Glomerular endothelial cell (primary cell): ENCODE data around the gene SFXN3. TPM values are rescaled to one million over a fixed set of nuclear protein-coding genes. Genes with fewer than 3 reads are reported as not detected.
"Not testable (repeated sequence)": the region's sequence is repeated elsewhere in the genome, so short reads cannot be mapped to it uniquely, and the experiment has no call there.

Experiments
- DNase-seq: peaks from one replicate; pipeline ENCODE4 v3.0.0-alpha.2; 2011; ENCODE audit warnings: low read depth, low spot score; ENCODE audit errors: extremely low read depth
- total RNA-seq: library from RNA; depleted of rRNA; stranded (reverse); fragments of >200 nt; gene quantifications from 2 replicates; pipeline ENCODE4 v1.2.3, GENCODE V29; 2015

SFXN3 gene
- total RNA-seq, 1 donor from 2014 or later = 151 TPM

DNA sequence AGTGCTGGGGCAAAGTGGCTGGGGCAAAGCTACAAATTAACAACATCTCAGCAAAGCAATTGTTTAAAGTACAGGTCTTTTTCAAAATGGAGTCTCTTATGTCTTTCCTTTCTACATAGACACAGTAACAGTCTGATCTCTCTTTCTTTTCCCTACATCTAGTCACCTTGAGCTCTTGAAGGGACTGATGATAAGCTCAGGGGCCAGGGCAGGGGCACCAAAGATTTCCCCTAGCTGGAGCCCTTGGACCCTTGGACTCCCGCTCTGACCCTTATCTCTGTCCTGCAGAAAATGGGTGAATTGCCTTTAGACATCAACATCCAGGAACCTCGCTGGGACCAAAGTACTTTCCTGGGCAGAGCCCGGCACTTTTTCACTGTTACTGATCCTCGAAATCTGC is 3.4 kb downstream of the SFXN3 start:
- not testable (repeated sequence) for DNase-seq

DNA sequence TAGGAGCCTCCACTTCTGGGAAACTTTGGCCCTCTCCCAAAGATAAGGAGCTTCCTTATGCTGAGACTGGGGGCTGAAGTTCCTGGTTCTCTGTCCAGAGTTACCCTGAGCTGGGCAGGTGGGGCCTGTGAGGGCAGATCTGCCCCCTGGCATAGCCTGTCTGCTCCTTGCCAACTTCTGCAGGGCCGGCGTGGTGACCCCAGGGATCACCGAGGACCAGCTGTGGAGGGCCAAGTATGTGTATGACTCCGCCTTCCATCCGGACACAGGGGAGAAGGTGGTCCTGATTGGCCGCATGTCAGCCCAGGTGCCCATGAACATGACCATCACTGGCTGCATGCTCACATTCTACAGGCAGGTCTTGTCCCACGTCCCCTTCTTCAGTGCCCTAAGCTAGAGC is 4.3 kb downstream of the SFXN3 start:
- DNase-seq = no peak

DNA sequence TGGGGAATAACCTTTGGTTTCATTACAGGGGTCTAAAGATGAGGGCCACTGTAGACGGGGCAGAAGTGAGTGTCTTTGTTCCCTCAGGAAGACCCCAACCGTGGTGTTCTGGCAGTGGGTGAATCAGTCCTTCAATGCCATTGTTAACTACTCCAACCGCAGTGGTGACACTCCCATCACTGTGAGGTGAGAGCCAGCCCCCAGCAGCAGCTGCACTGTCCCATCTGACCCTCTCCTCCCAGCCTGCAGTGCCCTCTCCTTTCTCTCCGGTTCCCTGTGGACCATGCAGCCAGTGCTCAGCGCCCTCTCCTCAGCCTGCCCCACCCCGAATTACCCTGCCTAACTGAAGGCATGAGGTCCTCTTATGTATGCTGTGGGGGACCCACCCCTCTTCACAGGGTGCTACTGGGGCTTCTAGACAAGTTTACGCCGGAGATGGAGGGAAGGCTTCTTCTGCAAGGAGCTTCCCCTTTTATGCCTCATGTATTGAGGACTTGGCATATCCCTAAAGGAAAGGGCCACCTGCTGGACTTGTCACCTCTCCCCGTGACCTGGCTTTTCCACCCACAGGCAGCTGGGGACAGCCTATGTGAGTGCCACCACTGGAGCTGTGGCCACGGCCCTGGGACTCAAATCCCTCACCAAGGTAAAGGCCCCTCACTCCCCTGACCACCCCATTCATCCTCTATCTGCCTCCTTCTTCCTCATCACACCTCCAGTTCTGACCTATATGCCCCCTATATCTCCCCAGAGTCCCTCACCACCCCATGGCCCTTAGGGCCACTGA is 5.1 kb downstream of the SFXN3 start:
- no peak for DNase-seq

DNA sequence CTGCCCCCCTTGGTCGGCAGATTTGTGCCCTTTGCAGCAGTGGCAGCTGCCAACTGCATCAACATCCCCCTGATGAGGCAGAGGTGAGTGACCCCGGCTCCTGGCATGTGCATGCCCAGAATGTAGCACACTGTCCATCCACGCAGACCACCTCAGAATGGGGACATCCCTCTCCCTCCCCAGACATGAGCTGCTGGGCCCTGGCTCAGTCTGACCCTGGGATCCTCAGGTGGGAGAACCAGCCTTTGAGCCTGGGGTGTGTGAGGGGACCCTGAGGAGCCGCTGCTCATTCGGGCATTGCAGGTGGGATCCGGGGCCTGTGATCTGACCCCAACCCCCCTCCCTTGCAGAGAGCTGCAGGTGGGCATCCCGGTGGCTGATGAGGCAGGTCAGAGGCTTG is 5.7 kb downstream of the SFXN3 start:
- no peak for DNase-seq

DNA sequence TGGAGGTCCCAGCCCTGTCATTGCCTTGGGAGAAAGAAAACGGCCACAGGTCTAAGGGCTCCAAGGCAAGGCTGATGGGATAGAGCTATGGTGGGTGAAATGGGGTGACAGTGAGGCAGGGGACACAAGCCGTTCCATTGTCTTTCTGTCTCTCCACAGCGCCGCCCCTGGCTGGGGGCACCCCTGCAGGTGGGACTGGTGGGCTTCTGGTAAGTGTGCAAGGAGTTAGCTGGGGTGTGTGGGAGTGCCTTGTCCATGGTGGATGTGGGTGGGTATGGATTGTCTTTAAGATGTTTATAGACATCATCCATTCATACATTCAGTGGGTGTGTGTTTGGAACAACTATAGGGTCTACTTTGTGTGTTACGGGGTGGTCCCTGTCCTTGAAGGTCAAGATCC is 7.5 kb downstream of the SFXN3 start:
- no peak for DNase-seq

DNA sequence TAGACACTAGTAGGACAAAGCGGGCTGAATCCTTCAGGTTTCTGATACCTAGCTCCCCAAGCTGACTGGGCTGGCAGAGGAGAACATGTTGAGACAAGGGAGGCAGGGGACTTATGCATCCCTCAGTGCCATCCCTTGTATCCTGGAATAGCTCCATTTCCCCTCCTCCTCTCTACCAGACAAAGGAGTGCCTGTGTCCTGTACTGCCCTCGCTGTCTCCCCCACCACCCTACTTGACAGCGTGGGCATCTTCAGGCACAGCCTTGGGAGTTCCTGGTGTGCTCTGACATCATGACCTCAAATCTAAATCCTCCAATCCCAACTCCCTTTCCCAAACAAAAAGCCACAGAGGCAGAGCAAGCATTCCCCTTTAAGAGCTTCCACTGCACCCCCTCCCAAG is 9.0 kb downstream of the SFXN3 start:
- no peak for DNase-seq

DNA sequence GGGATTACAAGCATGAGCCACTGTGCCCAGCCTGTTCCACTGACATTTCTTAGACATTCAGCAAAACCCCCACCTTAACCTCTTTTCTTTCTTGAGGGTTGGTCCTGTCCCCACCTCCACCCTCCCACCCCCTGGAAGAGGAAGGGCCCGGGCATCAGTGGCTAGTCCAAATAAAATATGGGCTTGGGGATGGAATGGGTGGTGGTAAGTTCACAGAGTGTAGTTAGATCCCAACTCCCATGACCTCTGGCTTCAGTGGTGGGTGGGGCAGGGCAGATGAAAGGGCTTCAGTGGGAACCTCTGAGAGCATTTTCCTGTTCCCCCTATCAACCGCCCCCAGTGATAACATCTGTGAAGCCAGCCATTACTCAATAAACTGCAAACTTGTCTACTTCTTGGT is 9.8 kb downstream of the SFXN3 start:
- no peak for DNase-seq

DNA sequence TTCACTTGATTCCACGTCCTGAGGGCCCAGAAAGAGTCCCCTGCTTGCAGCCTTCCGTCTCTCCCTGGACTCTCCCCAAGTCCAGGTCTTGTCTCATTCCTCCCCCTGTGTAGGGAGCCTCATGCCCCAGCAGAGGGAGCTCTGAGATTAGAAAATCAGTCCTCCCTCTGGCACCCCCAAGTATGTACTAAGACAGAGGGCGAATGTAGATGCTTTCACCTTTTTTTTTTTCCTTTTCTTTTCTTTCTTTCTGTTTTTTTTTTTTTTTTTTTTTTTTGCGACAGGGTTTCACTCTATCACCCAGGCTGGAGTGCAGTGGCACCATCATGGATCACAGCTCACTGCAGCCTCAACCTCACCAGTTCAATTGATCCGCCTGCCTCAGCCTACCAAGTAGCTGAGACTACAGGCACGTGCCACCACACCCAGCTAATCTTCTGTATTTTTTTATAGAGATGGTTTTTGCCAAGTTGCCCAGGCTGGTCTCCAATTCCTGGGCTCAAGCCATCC is 10.3 kb downstream of the SFXN3 start:
- no peak for DNase-seq

DNA sequence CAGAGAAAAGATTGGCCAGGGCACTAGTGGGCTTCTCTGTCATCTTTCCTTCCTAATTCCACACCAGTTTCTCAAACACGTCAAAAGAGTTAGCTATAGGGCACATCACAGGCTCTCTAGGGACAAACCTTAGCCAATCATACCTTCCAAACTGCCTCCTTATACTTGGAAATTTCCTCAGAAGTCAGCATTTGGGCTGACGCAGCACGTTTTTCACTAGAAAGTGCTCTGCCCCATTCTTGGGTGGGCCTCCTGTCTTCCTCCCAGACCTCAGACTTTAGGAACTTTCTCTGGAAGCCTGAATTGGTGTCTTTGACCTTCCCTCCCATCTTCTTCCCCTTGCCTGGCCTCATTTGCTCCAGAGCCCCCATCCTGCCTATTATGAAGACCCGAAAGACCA is 11.1 kb downstream of the SFXN3 start:
- DNase-seq = no peak

DNA sequence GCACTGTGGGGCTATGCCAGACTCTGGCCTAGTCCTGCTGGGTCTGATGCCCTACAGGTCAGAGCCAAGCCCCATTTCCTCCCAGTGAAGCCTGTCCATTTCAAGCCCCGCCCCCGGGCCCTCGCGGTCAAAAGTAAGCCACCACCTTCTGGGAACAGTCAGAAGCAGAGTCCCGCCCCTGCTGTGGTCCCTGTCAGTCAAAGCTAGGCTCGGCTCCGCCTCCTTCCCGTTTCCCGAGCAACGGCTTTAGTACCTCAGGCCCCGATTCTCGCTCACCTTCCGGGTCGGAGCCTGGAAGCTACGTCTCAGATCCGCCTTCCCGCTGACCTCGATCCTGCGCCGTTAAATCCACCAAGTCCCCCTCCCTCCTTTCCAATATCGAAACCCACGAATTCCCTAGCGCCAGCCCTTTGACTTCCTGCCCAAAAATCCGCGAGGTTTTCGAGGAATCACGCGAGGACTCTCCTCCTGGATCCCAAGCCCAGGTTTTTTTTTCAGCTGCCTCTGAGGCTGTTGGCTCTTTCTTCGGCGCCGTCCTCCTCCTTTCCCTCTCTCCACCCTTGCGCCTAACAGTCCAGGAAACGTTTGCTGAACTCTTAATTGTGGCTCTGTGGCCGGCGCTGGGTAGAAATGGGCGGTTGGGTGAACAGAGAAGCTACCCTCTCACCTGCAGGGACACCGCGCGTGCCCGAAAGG is 11.8 kb downstream of the SFXN3 start:
- DNase-seq = peak; percentile 90

DNA sequence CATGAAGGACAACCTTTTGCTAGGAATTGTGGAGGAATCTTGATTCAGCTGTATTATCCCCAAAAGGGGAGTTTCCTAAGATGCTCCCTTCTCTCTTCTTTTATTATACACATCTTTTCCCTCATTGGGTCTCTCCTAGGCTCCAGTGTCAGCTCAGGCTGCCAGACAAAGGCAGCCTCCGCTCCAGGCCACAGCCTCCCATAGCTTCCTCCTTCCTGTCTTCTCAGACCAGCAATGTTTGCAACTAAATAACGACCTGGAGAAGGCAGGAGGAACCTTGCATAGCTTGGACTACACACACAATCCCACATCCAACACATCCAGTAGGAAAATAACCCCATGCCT is 12.3 kb downstream of the SFXN3 start:
- no peak for DNase-seq

DNA sequence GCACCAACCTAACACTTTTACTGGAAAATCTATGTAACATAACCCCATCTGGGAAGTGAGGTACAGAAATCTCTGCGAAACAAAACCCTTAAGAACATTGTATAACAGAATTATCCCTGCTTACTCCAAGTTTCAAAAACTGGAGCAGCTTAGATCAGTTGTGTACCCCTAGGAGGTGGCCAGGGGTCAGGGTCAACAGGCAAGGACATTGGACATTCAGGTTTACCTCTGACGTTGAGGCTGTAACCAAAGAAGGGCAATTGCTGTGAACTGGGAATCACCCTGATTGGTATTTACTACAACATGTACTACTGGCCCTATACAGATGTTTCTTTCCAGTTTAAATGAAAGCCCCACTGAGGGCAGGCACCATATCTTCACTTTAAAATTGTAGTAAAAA is 13.1 kb downstream of the SFXN3 start:
- no peak for DNase-seq

DNA sequence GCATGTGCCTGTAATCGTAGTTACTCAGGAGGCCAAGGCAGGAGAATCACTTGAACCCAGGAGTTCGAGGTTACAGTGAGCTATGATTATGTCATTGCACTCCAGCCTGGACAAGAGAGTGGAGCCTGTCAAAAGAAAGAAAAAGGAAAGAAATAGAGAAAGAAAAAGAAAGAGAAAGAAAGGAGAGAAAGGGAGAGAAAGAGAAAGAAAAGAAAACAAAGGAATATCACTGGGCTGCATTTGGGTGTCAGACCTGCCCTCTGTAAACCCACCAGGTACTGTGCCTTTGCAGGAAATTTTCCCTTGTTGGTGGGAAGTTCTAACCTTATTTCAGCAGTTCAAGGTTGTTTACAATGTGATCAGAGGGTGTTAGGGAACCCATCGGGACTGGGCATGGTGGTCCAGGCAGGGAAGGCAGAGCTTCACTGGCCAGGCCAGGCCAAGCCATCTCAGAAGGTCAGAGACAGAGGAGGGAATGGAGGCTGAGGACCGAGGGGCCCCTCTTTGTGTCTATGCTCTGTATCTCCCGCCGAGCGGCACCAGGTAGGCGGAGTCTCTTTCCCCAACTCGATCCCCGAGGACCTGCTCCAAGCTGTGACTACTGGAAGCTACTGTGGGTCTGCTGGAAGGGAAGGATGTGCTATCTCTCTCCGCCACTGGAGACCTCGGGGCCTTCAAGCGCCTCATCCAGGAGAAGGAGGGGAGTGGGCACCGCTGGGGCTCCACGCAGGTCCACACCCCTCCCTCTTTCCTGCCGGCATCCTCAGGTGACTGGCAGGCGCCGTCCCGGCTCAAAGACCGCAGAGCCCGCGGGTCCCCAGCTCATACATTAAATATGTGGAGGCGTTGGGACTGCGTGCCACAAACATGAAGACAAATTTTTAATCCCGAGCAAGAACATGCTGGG is 15.6 kb downstream of the SFXN3 start:
- DNase-seq = no peak

DNA sequence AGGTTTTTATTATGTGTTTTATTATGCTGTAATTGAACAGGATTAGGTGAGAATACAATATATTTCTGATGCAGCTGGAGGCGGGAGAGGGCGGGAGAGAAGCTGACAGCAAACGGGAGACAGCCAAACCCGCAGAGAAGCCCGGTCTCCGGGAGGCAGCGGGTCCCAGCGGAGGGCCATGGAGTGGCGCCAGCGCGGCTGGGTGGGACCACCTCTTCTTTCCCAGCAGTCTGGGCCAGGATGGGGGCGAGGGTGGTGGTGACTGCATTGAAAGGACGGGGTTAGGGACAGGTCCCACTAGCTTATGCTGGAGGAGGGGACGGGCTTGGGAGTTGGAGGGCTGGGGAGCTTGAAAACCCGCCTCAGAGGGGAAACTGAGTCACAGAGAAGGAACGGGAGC is 16.2 kb downstream of the SFXN3 start:
- no peak for DNase-seq

DNA sequence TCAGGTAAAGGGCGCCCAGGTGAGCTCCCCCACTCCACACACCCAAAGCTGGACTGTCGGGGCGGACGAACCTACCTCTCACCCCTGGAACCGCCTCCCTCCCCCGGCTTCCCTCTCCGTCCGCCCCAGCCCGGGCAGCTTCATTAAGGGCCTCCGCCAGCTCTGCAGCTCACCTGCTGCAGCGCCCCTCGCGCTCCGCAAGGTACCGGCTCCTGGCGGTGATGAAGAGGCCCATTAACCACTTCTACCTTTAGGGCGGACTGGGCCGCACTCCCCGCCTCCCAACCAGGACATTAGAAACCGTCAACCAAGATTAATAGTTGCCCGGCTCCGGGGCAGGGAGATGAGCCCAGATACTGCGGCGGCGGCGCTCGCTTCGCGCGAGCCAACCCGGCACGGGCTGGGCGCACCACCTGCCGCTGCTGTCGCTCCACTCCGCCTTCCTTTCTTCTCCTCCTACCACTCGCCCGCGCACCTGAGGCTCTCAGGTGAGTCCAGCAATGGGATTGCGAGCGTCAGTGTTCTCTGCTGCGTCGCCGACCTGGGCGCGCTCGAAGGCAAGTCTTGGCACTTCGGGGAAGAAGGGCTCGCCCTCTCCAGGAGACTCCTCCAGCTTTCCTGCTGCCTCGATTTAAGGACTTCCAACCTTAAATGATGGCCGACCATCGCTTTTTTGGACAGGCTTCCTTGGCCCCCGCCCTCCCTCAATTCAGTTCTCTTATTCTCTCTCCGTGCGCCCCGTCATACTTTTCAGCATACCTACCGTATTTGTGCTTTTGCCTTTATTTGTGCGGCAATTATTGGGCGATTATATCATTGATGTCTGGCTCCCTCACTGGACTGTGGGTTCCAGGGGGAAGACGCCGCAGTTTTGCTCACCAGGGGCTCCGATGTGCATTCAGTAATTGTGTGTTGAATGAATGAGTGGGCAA is 17.2 kb downstream of the SFXN3 start:
- DNase-seq = no peak

DNA sequence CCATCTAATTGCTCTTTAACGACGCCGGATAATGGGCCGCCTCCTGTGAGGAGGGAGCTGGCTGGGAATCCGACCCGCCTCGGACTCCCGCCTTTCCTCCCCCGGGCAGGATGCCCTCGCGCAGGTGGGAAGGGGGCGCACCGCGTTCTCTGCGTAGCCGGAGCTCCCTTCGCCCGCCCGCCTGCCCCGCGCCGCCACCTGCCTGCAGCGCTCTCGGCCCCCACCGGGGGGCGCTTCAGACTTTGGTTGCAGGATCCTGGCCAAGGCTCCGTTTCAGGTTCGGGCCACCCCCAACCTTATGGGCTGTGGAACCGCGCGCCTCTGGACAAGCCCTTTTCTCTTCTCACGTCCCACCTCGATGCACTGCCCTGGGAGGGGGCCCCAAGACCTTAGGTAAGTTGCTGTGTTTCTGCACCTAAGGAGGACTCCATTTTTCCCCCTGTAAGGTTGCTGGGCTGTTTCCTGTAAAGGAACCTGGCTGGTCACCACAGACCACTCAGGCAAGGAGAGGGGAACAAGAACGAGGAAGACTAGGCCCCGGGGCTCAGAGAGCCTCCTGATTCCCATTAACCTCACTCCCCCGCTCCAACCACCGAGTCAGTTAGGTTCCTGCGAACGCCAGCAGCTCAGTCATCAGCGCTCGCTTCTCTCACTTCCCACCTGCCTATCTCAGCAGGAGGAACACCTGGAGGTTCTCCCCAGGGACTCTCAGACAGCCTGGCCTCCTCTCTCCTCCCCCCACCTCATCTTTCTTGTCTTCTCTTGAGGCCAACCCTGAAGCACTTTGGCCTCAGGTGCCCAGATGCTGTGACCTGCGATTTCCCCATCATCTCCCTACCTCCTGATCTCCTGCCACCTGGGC is 19.4 kb downstream of the SFXN3 start:
- no peak for DNase-seq

DNA sequence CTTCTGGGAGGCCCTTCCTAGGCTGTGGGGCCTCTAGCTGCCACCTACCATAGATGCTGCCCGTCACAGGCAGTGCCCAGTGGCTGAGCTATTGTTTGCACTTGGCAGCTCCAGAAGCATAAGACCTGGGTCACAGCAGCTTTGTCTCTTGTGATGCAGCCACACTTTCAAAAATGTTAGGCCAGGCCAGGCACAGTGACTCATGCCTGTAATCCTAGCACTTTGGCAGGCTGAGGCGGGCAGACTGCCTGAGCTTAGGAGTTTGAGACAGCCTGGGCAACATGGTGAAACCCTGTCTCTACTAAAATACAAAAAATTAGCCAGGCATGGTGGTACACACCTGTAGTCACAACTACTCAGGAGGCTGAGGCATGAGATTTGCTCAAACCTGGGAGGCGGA is 21.3 kb downstream of the SFXN3 start:
- no peak for DNase-seq

DNA sequence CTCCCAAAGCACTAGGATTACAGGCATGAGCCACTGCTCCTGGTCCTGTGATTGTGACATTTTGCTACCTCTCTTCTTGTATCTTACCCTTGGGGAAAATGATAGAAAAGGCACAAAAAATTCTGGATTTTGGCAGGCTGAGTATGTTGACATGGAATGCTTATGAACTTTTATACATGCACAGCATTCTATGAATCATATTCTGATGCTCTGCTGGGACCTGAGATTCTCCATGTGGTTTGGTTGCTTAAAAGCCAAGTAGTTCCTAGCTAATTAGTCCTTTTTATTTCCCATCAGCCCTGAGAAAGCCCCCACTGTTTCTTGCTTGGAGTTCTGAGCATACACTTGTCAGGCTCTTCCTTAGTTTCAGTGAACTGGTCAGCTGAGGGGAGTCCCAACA is 22.5 kb downstream of the SFXN3 start:
- DNase-seq = no peak

DNA sequence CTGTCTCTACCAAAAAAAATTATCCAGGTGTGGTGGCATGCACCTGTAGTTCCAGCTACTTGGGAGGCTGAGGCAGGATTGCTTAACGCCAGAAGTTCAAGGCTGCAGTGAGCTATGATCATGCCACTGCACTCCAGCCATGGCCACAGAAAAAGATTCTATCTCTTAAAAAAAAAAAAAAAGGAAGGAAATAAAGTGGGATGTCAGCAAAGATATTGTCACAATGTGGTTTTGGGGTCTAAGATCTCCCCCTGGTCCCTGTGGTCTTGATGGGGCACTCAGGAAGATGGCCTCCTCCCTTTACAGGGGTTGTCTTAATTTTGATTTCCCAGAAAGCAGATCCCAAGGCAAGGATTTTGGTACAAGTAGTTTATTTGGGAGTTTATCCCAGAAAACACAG is 23.3 kb downstream of the SFXN3 start:
- DNase-seq = no peak
